WTC11 (cell line): ENCODE results near the gene EIF4B.

ENCODE experiments used
- ATF3 ChIP-seq: sonication (generic); formaldehyde crosslinking; conservative IDR thresholded peaks from 2 replicates; pipeline ENCODE4 v1.8.1; 2022; ENCODE audit warnings: mild to moderate bottlenecking, missing genetic modification reagents
- CTCF ChIP-seq: fragments of 200-600 bp; IDR thresholded peaks from 2 replicates; pipeline ENCODE4 v1.8.0; 2022; ENCODE audit warnings: antibody characterized with exemption
- ELF4 ChIP-seq: sonication (generic); formaldehyde crosslinking; IDR thresholded peaks from 2 replicates; pipeline ENCODE4 v1.8.1; 2022; ENCODE audit warnings: low read depth, mild to moderate bottlenecking, moderate library complexity, missing genetic modification reagents
- FOXK1 ChIP-seq: sonication (generic); formaldehyde crosslinking; IDR thresholded peaks from 2 replicates; pipeline ENCODE4 v1.8.0; 2022; ENCODE audit warnings: mild to moderate bottlenecking, moderate library complexity, missing genetic modification reagents
- GRHL2 ChIP-seq: fragments of 250-450 bp; sonication (Bioruptor Pico); IDR thresholded peaks from 2 replicates; pipeline ENCODE4 v1.8.0; 2022; ENCODE audit warnings: mild to moderate bottlenecking, moderate library complexity; ENCODE audit not compliant: insufficient replicate concordance, severe bottlenecking
- MAX ChIP-seq: sonication (generic); formaldehyde crosslinking; IDR thresholded peaks from 2 replicates; pipeline ENCODE4 v1.8.0; 2022; ENCODE audit warnings: mild to moderate bottlenecking, missing genetic modification reagents
- NR1H2 ChIP-seq: sonication (generic); formaldehyde crosslinking; IDR thresholded peaks from 2 replicates; pipeline ENCODE4 v1.9.0; 2021; ENCODE audit warnings: mild to moderate bottlenecking, moderate library complexity, missing genetic modification reagents
- TP53 ChIP-seq: sonication (generic); formaldehyde crosslinking; IDR thresholded peaks from 2 replicates; pipeline ENCODE4 v1.8.1; 2023; ENCODE audit warnings: mild to moderate bottlenecking, missing genetic modification reagents

- no peak for TF ChIP-seq MAX (CRISPR knock-in tag)
- TF ChIP-seq GRHL2 (CRISPR knock-in tag): no peak
- TF ChIP-seq NR1H2 (CRISPR knock-in tag): no peak
- TF ChIP-seq ATF3 (CRISPR knock-in tag): no peak
- no peak for TF ChIP-seq TP53 (CRISPR knock-in tag)
- no peak for TF ChIP-seq CTCF
- TF ChIP-seq FOXK1 (CRISPR knock-in tag): no peak
- TF ChIP-seq ELF4 (CRISPR knock-in tag): no peak
Observed at GRCh38 chr12:53090105-53090504, 83.8 kb downstream of the EIF4B start.
